Endometrium (tissue), 2 donors: ENCODE results near the gene SLC27A1.
"Not testable (repeated sequence)": the region's sequence is repeated elsewhere in the genome, so short reads cannot be mapped to it uniquely, and the experiment has no call there.

Source experiments
- FAIRE-seq: peaks from 2 replicates; lab custom pipeline; 2012; peaks lifted over from hg19 to GRCh38; lab: Jason Lieb, UNC
- donor health status: control.
- donor health status: control.

The SLC27A1 gene

DNA sequence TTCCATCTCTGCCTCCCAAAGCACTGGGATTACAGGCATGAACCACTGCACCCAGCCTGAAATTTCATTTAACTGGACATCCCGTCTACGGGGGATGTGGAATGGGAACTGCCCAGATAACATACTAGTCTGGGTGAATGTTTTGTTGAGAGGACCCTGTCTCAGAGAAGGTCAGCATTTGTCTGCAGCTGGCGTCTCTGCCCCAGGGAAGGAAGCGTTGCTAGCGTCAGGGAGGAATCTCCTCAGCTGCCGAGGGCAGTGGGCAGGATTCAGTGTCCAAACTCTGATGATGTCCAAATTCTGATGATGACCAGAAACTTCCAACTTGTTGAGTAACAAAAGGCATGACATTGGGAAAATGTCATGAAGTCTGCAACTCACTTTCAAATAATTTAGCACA is 12.7 kb upstream of the SLC27A1 start:
- FAIRE-seq = no peak

DNA sequence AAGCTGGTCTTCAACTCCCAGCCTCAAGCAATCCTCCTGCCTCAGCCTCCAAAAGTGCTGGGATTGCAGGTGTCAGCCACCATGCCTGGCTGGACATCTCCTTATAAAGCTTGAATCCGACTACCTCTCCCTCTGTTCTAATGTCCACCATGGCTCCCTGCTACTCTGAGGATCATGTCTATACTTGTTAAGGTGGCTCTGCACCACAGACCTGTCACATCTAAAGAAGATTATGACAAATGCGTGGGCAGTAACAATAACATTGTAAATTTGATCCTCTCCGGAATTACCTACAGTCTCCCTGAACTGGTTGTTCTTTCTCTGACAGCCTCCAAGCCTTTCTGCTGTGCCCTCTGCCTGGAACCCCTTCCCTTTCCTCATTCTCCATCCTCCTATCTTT is 11.4 kb upstream of the SLC27A1 start:
- no peak for FAIRE-seq

- no peak for FAIRE-seq
Measured at GRCh38 chr19:17460372-17461230, 9.7 kb upstream of the SLC27A1 start, which contains the start of gene NXNL1. TSS of gene NXNL1 (minus strand) at chr19:17460926. CDS start at chr19:17460869, 57 bp downstream.

DNA sequence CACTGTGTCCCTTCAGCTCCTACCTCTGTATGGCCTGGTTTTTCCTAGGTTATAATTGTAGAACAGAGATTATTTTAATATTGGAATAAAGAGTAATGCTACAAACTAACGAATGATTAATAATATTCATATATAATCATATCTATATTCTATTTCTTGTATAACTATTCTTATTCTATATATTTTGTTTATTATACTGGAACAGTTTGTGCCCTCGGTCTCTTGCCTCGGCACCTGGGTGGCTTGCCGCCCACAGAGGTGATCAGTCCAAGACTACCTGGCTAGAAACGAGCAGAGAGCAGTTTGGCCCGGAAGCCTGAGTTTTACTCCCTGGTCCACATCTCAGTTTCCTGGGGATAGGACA is 3.9 kb upstream of the SLC27A1 start:
- FAIRE-seq = no peak

DNA sequence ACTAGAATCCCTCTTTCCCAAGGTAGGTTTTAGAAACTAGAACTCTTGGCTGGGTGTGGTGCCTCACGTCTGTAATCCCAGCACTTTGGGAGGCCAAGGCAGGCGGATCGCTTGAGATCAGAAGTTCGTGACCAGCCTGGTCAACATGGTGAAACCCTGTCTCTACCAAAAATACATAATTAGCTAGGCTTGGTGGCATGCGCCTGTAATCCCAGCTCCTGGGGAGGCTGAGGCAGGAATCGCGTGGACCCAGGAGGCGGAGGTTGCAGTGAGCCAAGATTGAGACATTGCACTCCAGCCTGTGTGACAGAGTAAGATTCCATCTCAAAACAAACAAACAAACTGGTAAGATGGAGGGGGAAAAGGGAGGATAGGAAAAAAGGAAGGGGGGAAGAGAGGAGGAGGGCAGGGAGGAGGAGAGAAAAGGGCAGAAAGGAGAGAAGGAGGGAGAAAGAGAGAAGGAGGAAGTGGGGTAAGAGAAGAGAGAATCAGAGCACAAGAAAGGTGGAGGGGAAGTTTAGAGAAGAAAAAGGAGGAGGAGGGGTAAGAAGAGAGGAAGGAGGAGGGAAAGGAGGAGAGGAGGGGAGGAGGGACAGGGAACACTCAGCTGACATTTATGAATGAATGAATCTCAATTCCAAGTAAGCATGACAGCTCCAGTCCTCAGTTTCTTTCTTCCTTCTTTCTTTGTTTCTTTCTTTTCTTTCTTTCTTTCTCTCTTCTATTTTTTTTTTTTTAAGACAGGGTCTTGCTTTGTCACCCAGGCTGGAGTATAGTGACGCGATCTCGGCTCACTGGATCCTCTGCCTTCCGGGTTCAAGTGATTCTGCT is 2.6 kb upstream of the SLC27A1 start:
- no peak for FAIRE-seq

GRCh38 chr19:17468302-17469091 is 1.8 kb upstream of the SLC27A1 start:
- FAIRE-seq = no peak

GRCh38 chr19:17469092-17469480 is 1.2 kb upstream of the SLC27A1 start:
- no peak for FAIRE-seq

- FAIRE-seq = peak; percentile 45
Measured at GRCh38 chr19:17469481-17470067, 750 bp upstream of the SLC27A1 start.

- FAIRE-seq = no peak
Measured at GRCh38 chr19:17471410-17472125, 1.2 kb downstream of the SLC27A1 start.

DNA sequence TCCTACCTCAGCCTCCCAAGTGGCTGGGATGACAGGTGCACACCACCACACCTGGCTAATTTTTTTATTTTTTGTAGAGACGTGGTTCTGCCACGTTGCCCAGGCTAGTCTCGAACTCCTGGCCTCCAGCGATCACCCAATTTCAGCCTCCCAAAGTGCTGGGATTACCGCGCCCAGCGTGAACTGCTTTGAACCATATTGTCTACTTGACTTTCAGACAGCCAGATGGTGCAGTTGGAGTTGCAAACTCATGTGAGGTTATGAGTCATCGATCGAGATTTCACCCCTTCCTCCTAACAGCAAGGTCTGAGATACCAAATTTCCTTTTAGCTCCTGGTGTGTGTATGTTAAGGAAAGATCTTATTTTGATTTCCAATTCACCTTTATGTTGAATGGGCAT is 2.7 kb downstream of the SLC27A1 start:
- FAIRE-seq = no peak

- FAIRE-seq = not testable (repeated sequence)
Measured at GRCh38 chr19:17475011-17475540, 4.8 kb downstream of the SLC27A1 start.

DNA sequence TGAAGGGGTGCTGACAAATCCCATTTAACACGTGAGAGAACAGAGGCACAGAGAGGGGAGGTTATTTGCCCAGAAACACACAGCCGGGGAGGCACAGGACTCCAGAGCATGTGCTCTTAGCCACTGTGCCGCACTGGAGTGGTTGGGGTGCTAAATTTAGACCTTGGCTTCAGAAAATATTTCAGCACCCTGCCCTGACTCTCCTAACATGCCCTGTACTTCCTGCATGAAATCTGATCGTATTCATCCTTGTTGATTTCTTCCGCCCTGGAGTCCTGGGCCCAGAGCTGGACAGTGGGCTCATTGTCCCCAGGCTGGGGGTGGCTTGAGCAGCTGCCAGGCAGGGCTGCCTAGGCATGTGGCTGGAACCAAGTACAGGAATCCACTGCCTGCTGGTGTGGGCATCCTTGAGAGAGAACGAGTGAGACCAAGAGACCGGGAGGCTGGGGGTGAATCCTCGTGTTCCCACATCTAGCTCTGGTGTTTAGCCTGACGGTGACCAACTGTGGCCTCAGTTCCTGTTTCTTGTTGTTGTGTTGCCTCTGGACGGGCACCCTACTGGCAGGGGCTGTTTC is 5.3 kb downstream of the SLC27A1 start:
- FAIRE-seq = no peak

DNA sequence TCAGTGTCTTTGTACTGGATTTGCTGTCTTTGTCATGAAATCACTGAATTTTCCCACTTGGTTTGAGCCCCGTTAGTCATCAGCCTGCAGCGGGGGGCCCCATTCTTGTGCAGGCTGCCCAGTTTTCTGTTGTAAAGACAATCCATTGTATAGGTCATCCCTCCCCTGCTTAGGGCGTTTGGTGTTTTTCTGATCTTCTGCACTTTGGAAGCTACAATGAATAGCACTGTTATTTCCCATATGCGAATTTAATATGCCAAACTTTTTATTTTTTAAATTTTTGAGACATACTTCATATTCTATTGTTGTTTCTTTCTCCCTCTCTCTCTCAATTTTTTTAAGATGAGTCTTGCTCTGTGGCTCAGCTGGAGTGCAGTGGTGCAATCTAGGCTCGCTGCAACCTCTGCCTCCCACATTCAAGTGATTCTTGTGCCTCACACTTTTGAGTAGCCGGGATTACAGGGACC is 9.0 kb downstream of the SLC27A1 start:
- FAIRE-seq = no peak

GRCh38 chr19:17481986-17482385 is 11.7 kb downstream of the SLC27A1 start:
- FAIRE-seq = no peak

- FAIRE-seq = no peak
Measured at GRCh38 chr19:17482877-17483604, 12.7 kb downstream of the SLC27A1 start.

DNA sequence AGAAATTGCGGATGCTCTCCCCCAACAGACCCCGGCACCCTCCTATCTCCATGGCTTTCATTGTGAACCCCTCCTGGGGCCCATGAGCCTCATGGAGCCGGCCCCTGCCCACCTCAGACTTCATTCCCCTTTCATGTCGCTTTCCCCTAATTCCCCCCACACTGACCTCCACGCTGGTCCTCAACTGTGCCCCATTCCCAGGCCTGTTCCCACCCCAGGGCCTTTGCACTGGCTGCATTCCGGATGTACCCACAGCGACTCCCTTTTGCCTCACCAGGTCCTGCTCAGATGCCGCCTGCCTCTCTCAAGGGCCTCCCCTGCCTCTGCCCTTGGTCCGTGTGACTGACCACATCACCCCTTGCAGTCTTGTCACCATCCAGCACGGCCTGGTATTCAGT is 13.3 kb downstream of the SLC27A1 start:
- no peak for FAIRE-seq

DNA sequence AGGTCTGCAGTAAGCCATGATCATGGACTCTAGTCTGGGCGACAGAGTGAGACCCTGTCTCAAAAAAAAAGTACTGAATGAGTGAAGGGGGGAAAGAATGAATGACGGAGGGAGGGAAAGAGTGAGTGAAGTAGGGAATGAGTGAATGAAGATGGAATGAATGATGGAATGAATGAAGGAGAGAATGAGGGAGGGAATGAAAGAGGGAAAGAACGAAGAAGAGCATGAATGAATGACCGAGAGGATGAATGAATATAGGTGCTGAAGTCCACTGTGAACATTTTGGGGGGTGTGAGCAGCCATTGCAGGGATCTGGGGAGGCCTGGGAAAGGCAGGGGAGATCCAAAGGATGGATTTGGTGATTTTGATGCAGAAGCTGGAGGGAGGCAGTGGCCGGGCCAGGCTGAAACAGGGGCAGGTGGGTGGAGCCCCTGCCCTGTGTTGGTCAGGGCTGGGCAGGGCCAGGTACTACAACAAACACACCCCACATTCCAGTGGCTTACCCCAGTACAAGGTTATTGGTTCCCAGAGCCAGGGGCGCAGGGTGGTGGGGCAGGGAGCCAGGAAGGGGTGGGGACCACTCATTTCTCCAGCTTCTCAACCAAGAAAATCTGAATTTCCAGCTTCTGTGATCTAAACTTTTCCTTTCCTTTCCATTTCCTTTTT is 14.3 kb downstream of the SLC27A1 start:
- no peak for FAIRE-seq

- no peak for FAIRE-seq
Measured at GRCh38 chr19:17486545-17487240, 16.4 kb downstream of the SLC27A1 start.
